Fibroblast of the aortic adventitia (primary cell): ENCODE data around the gene CNIH4. TPM values are rescaled to one million over a fixed set of nuclear protein-coding genes. Genes with fewer than 3 reads are reported as not detected.

Experiments
- DNase-seq: peaks from one replicate; pipeline ENCODE4 v3.0.0-alpha.2; 2010; ENCODE audit warnings: low read depth
- H3K4me3 ChIP-seq: 2 replicates; pipeline ENCODE4 v1.5.1; 2011; ENCODE audit warnings: low read depth, mild to moderate bottlenecking, control low read depth, low read length, moderate library complexity
- total RNA-seq: library from RNA; depleted of rRNA; stranded (reverse); fragments of >200 nt; gene quantifications from 2 replicates; pipeline ENCODE4 v1.2.3, GENCODE V29; 2012; ENCODE audit warnings: low replicate concordance
- TF ChIP-seq, protein P1 (sequence below): IDR thresholded peaks from 2 replicates; pipeline ENCODE4 v1.5.1; 2011; ENCODE audit warnings: mild to moderate bottlenecking, low read length, control low read depth, inconsistent platforms; ENCODE audit not compliant: insufficient read depth

Gene CNIH4
- total RNA-seq, 1 donor, result 86.5 TPM

DNA sequence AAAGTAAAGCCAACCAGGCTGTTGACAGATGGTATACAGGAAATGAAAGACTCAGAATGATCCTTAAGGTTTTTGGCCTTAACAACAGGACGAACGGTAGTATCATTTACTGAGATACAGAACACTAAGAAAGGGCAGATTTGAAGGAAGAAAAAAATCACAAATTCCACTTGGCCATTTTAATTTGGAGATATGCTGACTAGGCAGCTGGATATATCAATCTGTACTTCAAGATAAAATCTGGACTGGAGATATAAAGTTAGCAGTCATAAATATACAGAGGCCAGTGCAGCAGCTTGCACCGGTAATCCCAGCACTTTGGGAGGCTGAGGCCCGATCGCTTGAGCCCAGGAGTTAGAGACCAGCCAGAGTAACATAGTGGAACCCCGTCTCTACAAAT, 28.0 kb upstream of the CNIH4 start:
- no peak for DNase-seq
- H3K4me3 ChIP-seq, result peak overlapping the region; percentile 42
- TF ChIP-seq, protein P1, sequence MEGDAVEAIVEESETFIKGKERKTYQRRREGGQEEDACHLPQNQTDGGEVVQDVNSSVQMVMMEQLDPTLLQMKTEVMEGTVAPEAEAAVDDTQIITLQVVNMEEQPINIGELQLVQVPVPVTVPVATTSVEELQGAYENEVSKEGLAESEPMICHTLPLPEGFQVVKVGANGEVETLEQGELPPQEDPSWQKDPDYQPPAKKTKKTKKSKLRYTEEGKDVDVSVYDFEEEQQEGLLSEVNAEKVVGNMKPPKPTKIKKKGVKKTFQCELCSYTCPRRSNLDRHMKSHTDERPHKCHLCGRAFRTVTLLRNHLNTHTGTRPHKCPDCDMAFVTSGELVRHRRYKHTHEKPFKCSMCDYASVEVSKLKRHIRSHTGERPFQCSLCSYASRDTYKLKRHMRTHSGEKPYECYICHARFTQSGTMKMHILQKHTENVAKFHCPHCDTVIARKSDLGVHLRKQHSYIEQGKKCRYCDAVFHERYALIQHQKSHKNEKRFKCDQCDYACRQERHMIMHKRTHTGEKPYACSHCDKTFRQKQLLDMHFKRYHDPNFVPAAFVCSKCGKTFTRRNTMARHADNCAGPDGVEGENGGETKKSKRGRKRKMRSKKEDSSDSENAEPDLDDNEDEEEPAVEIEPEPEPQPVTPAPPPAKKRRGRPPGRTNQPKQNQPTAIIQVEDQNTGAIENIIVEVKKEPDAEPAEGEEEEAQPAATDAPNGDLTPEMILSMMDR, result no peak

DNA sequence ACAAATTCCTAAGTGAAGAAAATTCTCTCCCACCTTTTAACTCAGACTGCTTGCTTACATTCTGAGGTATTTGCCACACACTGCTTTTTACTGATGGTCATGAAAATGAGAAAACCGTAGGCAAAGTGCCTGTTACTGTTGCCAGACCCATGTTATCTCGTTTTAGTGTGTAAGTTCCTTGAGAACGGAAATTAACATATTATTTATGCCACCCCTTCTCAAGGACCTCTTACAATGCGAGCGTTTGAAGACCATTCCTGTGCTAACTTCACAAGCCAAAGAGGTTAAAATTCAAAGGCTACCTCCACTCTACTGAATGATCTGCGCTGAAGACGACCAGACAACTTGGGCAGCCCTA, 27.2 kb upstream of the CNIH4 start:
- peak overlapping the region; percentile 98 for H3K4me3 ChIP-seq
- DNase-seq, result peak; percentile 7
- TF ChIP-seq, protein P1, result no peak

DNA sequence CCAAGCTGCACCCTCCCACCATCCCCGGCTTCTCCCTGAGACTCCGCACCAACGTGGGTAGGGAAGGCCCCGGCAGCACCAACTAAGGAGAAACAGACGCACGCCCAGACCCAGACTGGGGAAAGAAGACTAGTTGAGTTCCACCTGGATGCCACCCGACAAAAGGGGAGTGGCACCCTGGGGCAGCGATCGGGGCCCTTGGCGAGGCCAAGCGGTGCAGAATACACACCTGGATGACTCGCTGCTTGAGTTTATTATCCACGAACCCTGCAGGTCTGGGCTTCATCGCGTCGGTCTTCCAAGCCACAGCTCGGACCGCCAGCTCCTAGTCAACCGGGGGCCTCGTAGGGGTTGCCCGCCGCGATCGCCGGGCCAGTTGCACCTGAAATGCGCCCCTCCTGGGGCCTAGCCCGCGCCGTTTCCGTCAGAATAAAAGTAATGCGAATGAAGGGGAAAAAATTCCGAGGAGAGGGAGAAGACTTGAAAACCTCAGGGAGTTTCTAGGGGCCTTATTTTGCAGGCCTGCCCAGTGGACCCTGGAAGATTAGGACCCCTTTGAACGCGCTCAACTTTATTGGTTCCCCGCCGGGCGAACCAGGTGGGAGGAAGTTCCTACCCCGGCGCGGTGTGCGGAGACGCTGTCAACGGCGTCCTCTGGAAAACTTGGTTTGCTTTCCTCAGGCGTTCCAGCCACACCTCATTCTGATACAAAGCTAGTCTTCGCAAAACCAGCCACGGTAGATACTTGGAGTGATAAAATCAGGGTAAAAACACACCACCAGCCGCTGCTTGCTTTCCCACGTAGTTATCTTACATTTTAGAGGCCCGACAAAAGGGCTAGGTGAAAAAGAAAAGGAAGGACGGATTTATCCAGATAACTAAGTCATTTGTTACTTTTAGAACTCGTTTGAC, 26.6 kb upstream of the CNIH4 start, which contains the start of gene NVL:
NVL (minus strand) TSS at position 331 of the 912 bp plus-strand sequence; CDS start at position 286, 45 bp downstream.
- peak within 1 kb of the TSS; percentile 98 for H3K4me3 ChIP-seq
- TF ChIP-seq, protein P1, result no peak
- DNase-seq, result peak; percentile 89

DNA sequence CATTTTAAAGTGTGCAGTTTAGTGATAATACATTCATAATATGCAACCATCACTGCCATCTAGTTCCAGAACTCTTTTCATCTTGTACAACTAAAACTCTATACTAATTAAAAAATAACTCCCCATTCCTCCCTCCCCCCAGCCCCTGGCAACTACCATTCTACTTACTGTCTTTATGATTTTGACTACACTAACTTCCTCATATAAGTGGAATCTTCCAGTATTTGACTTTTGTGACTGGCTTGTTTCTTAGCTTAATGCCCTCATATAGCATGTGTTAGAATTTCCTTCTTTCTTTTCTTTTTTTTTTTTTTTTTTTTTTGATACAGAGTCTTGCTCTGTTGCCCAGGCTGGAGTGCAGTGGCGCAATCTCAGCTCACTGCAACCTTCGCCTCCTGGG, 25.4 kb upstream of the CNIH4 start:
- no peak for DNase-seq
- TF ChIP-seq, protein P1, result no peak
- H3K4me3 ChIP-seq, result no peak overlapping the region

DNA sequence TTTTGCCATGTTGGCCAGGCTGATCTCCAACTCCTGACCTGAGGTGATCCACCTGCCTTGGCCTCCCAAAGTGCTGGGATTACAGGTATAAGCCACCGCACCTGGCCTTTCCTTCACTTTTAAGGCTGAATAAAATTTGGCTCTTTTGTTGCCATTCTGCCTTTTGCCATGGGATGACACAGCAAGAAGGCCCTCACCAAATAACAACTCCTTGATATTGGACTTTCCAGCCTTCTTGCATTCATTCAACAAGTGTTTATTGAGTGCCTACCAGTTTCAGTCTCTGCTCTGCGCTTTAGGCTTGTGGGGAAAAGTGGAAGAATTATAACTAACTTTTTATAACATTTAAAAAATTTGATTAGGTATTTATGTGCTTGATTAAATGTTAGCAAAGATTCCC, 24.9 kb upstream of the CNIH4 start:
- H3K4me3 ChIP-seq, result no peak overlapping the region
- no peak for DNase-seq
- TF ChIP-seq, protein P1, result no peak

DNA sequence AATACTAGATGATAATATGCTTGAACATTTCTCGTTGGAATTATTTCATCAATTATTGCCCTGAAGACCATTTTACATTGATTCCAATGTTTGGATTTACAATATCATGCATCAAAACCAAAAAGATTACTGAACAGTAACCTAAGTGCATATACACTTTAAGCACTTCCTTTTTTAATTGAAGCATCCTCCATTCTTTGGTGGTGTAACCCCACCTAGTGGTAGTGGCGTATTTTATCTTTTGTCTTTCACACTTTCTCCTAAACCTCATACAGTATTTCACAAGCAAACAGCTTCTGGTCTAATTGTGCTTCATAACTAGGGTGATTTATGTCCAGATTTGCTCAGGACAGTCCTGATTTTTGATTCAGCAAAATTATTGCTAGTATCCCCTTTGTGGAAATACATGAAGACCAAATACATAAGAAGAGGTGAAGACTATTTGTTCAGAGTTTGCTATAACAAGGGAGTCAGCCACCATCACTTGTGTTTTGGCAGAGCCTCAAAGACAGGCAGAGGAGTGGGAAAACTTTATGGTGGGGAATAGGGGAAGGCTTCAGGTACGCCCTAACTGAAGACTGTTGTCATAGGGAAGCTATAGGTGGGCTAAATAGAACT, 23.3 kb upstream of the CNIH4 start:
- TF ChIP-seq, protein P1, result peak; percentile 64
- DNase-seq, result peak; percentile 77
- H3K4me3 ChIP-seq, result no peak overlapping the region
